Esophagus muscularis mucosa (tissue), 4 donors: Measurements from ENCODE around the gene ING1.

Source experiments
- CTCF ChIP-seq, 3 experiments: fragments of 200-600 bp in 2 of 3; fragments of 450-650 bp in 1 of 3; sonication (generic) in 2 of 3; IDR thresholded peaks; one replicate each; pipeline ENCODE4 v1.5.1; 2017 to 2019; ENCODE audit warnings: antibody characterized with exemption in 3 of 3, mild to moderate bottlenecking in 2 of 3, moderate library complexity in 1 of 3
- EP300 ChIP-seq: sonication (generic); formaldehyde crosslinking; IDR thresholded peaks from one replicate; pipeline ENCODE4 v1.6.1; 2017; ENCODE audit warnings: antibody characterized with exemption
- POLR2AphosphoS5 ChIP-seq, 2 donors: sonication (generic); formaldehyde crosslinking; IDR thresholded peaks; one replicate each; pipeline ENCODE4 v1.6.1; 2017; ENCODE audit warnings: antibody characterized with exemption in 2 of 2

- TF ChIP-seq CTCF (IDR thresholded peaks at IDR 0.05) (no peak), EP300 (no peak), POLR2AphosphoS5 (IDR thresholded peaks at IDR 0.05) (no peak)
These were observed 43.8 kb downstream of the ING1 start for GRCh38 chr13:110757296-110757695.
